ENCODE data around the gene FER.
"Not testable (repeated sequence)": the region's sequence is repeated elsewhere in the genome, so short reads cannot be mapped to it uniquely, and the experiment has no call there.

The FER gene

DNA sequence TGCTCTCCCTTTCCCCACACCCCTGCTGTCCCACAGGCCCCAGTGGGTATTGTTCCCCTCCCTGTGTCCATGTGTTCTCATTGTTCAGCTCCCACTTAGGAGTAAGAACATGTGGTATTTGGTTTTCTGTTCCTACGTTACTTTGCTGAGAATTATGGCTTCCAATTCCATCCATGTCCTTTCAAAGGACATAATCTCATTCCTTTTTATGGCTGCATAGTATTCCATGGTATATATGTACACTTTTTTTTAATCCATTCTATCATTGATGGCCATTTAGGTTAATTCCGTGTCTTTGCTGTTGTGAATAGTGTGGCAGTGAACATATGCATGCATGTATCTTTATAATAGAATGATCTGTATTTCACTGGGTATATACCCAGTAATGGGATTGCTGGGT lies 25.6 kb downstream of the FER start:
- no peak for DNase-seq (ENCODE audit: low read depth)
- H3K4me3 ChIP-seq (replicated peaks; ENCODE audit: low read depth, low read length) = no peak overlapping the region
- TF ChIP-seq, protein P1, sequence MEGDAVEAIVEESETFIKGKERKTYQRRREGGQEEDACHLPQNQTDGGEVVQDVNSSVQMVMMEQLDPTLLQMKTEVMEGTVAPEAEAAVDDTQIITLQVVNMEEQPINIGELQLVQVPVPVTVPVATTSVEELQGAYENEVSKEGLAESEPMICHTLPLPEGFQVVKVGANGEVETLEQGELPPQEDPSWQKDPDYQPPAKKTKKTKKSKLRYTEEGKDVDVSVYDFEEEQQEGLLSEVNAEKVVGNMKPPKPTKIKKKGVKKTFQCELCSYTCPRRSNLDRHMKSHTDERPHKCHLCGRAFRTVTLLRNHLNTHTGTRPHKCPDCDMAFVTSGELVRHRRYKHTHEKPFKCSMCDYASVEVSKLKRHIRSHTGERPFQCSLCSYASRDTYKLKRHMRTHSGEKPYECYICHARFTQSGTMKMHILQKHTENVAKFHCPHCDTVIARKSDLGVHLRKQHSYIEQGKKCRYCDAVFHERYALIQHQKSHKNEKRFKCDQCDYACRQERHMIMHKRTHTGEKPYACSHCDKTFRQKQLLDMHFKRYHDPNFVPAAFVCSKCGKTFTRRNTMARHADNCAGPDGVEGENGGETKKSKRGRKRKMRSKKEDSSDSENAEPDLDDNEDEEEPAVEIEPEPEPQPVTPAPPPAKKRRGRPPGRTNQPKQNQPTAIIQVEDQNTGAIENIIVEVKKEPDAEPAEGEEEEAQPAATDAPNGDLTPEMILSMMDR (IDR thresholded peaks at IDR 0.05; ENCODE audit: low read length, missing control alignments) = no peak

GRCh38 chr5:108774079-108774478 lies 26.4 kb downstream of the FER start:
- H3K4me3 ChIP-seq (replicated peaks; ENCODE audit: low read depth, low read length); DNase-seq (ENCODE audit: low read depth): not testable (repeated sequence)

DNA sequence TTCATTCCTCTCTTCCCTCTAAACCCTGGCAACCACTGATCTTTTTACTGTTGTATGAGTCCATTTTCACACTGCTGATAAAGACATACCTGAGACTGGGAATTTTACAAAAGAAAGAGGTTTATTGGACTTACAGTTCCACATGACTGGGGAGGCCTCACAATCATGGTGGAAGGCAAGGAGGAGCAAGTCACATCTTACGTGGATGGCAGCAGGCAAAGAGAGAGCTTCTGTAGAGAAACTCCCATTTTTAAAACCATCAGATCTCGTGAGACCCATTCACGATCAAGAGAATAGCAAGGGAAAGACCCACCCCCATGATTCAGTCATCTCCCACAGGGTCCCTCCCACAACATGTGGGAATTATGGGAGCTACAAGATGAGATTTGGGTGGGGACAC lies 29.9 kb downstream of the FER start:
- not testable (repeated sequence) for DNase-seq (ENCODE audit: low read depth)

GRCh38 chr5:108784577-108784976 lies 36.9 kb downstream of the FER start:
- not testable (repeated sequence) for H3K4me3 ChIP-seq (replicated peaks; ENCODE audit: low read depth, low read length); DNase-seq (ENCODE audit: low read depth)

More for the DNA sequence above, 29.9 kb downstream of the FER start:
- not testable (repeated sequence) for H3K4me3 ChIP-seq (replicated peaks; ENCODE audit: low read depth, low read length)

GRCh38 chr5:108786806-108787483 lies 39.2 kb downstream of the FER start:
- TF ChIP-seq, protein P1 (IDR thresholded peaks at IDR 0.05; ENCODE audit: low read length, missing control alignments) = no peak
- H3K4me3 ChIP-seq (replicated peaks; ENCODE audit: low read depth, low read length) = no peak overlapping the region
- no peak for DNase-seq (ENCODE audit: low read depth)

DNA sequence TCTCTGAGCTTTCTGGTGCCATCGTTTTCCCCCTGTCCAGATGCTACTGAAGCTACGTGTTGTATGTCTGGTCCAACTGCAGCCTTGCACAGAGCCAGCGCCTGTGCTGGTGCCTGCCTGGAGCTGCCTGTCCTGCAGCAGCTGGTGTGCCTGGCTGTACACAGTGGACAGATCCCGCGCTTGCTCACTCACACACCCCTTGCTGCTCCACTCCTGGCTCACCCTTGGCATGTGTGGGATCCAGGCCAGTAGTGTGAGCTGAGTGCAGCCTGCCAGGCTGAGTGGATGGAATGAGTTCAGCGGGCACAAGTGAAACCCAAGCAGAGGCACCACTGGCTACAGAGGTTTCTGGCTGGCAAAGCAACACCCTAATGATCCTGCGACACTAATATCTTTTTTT lies 40.4 kb downstream of the FER start:
- H3K4me3 ChIP-seq (replicated peaks; ENCODE audit: low read depth, low read length) = no peak overlapping the region
- TF ChIP-seq, protein P1 (IDR thresholded peaks at IDR 0.05; ENCODE audit: low read length, missing control alignments) = no peak
- DNase-seq (ENCODE audit: low read depth) = no peak

- no peak overlapping the region for H3K4me3 ChIP-seq (replicated peaks; ENCODE audit: low read depth, low read length)
- TF ChIP-seq, protein P1 (IDR thresholded peaks at IDR 0.05; ENCODE audit: low read length, missing control alignments) = no peak
- DNase-seq (ENCODE audit: low read depth) = no peak
Observed at GRCh38 chr5:108793207-108793606, 45.5 kb downstream of the FER start.

DNA sequence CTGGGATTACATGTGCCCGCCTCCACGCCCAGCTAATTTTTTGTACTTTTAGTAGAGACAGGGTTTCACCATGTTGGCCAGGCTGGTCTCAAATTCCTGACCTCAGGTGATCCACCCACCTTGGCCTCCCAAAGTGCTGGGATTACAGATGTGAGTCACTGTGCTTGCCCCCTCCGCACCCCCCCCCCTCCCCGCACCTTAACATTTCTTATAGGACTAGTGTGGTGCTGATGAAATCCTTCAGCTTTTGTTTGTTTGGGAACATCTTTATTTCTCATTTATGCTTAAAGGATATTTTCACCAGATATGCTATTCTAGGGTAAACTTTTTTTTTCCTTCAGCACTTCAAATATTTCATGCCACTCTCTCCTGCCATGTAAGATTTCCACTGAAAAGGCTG lies 46.7 kb downstream of the FER start:
- not testable (repeated sequence) for DNase-seq (ENCODE audit: low read depth); H3K4me3 ChIP-seq (replicated peaks; ENCODE audit: low read depth, low read length)

- no peak for DNase-seq (ENCODE audit: low read depth)
- H3K4me3 ChIP-seq (replicated peaks; ENCODE audit: low read depth, low read length) = no peak overlapping the region
- TF ChIP-seq, protein P1 (IDR thresholded peaks at IDR 0.05; ENCODE audit: low read length, missing control alignments) = no peak
Observed at GRCh38 chr5:108797396-108797795, 49.7 kb downstream of the FER start.

Measured in fibroblast of pulmonary artery (primary cell).